ENCODE measurements around the gene PPP5C.
"Not testable (repeated sequence)": the region's sequence is repeated elsewhere in the genome, so short reads cannot be mapped to it uniquely, and the experiment has no call there.

Gene PPP5C

GRCh38 chr19:46435009-46435408 is 88.1 kb downstream of the PPP5C start:
- Histone ChIP-seq H3K4me3 (ENCODE audit: low read length) (no peak overlapping the region), H3K4me1 (ENCODE audit: control insufficient read depth, low read depth, low read length) (no peaks in the 10 kb centered on the region), H3K27me3 (ENCODE audit: control insufficient read depth, insufficient read depth, low read length) (no peaks in the 10 kb centered on the region), H3K36me3 (ENCODE audit: control insufficient read depth, low read depth, low read length) (no peaks in the 10 kb centered on the region), H3K9me3 (ENCODE audit: control insufficient read depth, low read depth, low read length) (no peaks in the 10 kb centered on the region), H3K27ac (ENCODE audit: low read length) (no peak overlapping the region), H3K9ac (ENCODE audit: low read length) (no peak overlapping the region)

- H3K27me3 ChIP-seq (ENCODE audit: control insufficient read depth, insufficient read depth, low read length); H3K36me3 ChIP-seq (ENCODE audit: control insufficient read depth, low read depth, low read length); H3K9ac ChIP-seq (ENCODE audit: low read length); H3K27ac ChIP-seq (ENCODE audit: low read length); H3K4me1 ChIP-seq (ENCODE audit: control insufficient read depth, low read depth, low read length); H3K4me3 ChIP-seq (ENCODE audit: low read length); H3K9me3 ChIP-seq (ENCODE audit: control insufficient read depth, low read depth, low read length): not testable (repeated sequence)
Measured at GRCh38 chr19:46435689-46436088, 88.8 kb downstream of the PPP5C start.

Measured in iPS-18a (cell line).